CD14-positive monocyte (primary cell): ENCODE data around the gene C12orf75. TPM values are rescaled to one million over a fixed set of nuclear protein-coding genes. Genes with fewer than 3 reads are reported as not detected.
A peak's percentile ranks its signal among the peaks of the same experiment; 100 is the strongest.

Experiments used
- DNase-seq, 3 donors: peaks; one replicate each; pipeline ENCODE4 v3.0.0-alpha.2; 2011 to 2022
- H2AFZ ChIP-seq: 2 replicates; pipeline ENCODE4 v1.6.0; 2012; ENCODE audit warnings: mild to moderate bottlenecking, low read depth, low read length, inconsistent platforms; ENCODE audit not compliant: insufficient read depth, poor library complexity, severe bottlenecking
- H3K27ac ChIP-seq, 2 donors: 1 replicate in 1 of 2; 2 replicates in 1 of 2; pipeline ENCODE4 v1.5.1; 2012 to 2013; ENCODE audit warnings: low read length in 2 of 2, control low read depth in 1 of 2, inconsistent platforms in 1 of 2, low read depth in 1 of 2, mild to moderate bottlenecking in 1 of 2
- H3K27me3 ChIP-seq, 2 donors: one replicate each; pipeline versions ENCODE4 v1.6.0 to v1.6.1; 2011 to 2013; ENCODE audit warnings: low read length in 2 of 2; ENCODE audit not compliant: control insufficient read depth in 2 of 2, insufficient read depth in 2 of 2
- H3K36me3 ChIP-seq, 2 donors: replicated peaks in 1 of 2; 1 replicate in 1 of 2; 2 replicates in 1 of 2; pipeline versions ENCODE4 v1.5.1 to v1.6.1; 2012 to 2013; ENCODE audit warnings: low read length in 2 of 2, control low read depth in 1 of 2, inconsistent platforms in 1 of 2, mild to moderate bottlenecking in 1 of 2; ENCODE audit not compliant: insufficient read depth in 2 of 2, control insufficient read depth in 1 of 2
- H3K4me1 ChIP-seq, 2 donors: 1 replicate in 1 of 2; 2 replicates in 1 of 2; pipeline versions ENCODE4 v1.5.1 to v1.6.1; 2012 to 2013; ENCODE audit warnings: low read length in 2 of 2, control low read depth in 1 of 2, inconsistent platforms in 1 of 2, mild to moderate bottlenecking in 1 of 2, moderate library complexity in 1 of 2; ENCODE audit not compliant: insufficient read depth in 2 of 2, control insufficient read depth in 1 of 2
- H3K4me2 ChIP-seq: replicated peaks from 2 replicates; pipeline ENCODE3; 2012; ENCODE audit warnings: low read length, moderate library complexity, mild to moderate bottlenecking; ENCODE audit not compliant: poor library complexity, severe bottlenecking; ENCODE audit errors: extremely low read depth
- H3K4me3 ChIP-seq, 3 experiments: fragments of 200-600 bp in 1 of 3; sonication (generic) in 1 of 3; replicated peaks in 1 of 3; 1 replicate in 2 of 3; 2 replicates in 1 of 3; pipeline ENCODE4 v1.5.1; 2011 to 2013; ENCODE audit warnings: low read length in 3 of 3, mild to moderate bottlenecking in 3 of 3, control low read depth in 2 of 3, low read depth in 2 of 3, inconsistent platforms in 1 of 3, moderate library complexity in 1 of 3
- H3K79me2 ChIP-seq: 2 replicates; pipeline ENCODE4 v1.6.0; 2012; ENCODE audit warnings: mild to moderate bottlenecking, control low read depth, inconsistent platforms, low read length, moderate library complexity; ENCODE audit not compliant: insufficient read depth
- H3K9ac ChIP-seq: 2 replicates; pipeline ENCODE4 v1.6.0; 2017; ENCODE audit warnings: low read length, mild to moderate bottlenecking; ENCODE audit not compliant: insufficient read depth, poor library complexity, severe bottlenecking
- H3K9me3 ChIP-seq, 2 donors: replicated peaks in 1 of 2; 1 replicate in 1 of 2; 2 replicates in 1 of 2; pipeline versions ENCODE4 v1.5.1 to v1.6.1; 2012 to 2013; ENCODE audit warnings: low read length in 2 of 2, control low read depth in 1 of 2; ENCODE audit not compliant: control insufficient read depth in 1 of 2, insufficient read depth in 1 of 2
- H4K20me1 ChIP-seq: 2 replicates; pipeline ENCODE4 v1.6.0; 2012; ENCODE audit warnings: mild to moderate bottlenecking, low read length, control low read depth, moderate library complexity; ENCODE audit not compliant: insufficient read depth
- H3K27ac Mint-ChIP-seq, 7 donors: one replicate each; pipeline ENCODE4 v1.8.0; 2020; ENCODE audit warnings: mild to moderate bottlenecking in 7 of 7, mixed read lengths in 7 of 7, moderate library complexity in 6 of 7, inconsistent platforms in 2 of 7
- H3K27me3 Mint-ChIP-seq, 3 donors: one replicate each; pipeline ENCODE4 v1.8.0; 2021 to 2022; ENCODE audit warnings: low read depth in 3 of 3, mild to moderate bottlenecking in 3 of 3, mixed read lengths in 3 of 3, moderate library complexity in 3 of 3, inconsistent platforms in 1 of 3
- H3K36me3 Mint-ChIP-seq, 2 donors: one replicate each; pipeline ENCODE4 v1.8.0; 2020; ENCODE audit warnings: mixed read lengths in 2 of 2, inconsistent platforms in 1 of 2, mild to moderate bottlenecking in 1 of 2
- H3K4me1 Mint-ChIP-seq: one replicate; pipeline ENCODE4 v1.8.0; 2020; ENCODE audit warnings: mild to moderate bottlenecking, mixed read lengths
- H3K4me3 Mint-ChIP-seq, 2 donors: one replicate each; pipeline ENCODE4 v1.8.0; 2020; ENCODE audit warnings: mild to moderate bottlenecking in 2 of 2, mixed read lengths in 2 of 2, moderate library complexity in 1 of 2
- H3K9me3 Mint-ChIP-seq, 7 donors: one replicate each; pipeline ENCODE4 v1.8.0; 2020 to 2022; ENCODE audit warnings: mixed read lengths in 7 of 7, mild to moderate bottlenecking in 6 of 7, moderate library complexity in 6 of 7, inconsistent platforms in 2 of 7
- CTCF ChIP-seq: fragments of 200-600 bp; IDR thresholded peaks from one replicate; pipeline ENCODE4 v1.8.0; 2022; ENCODE audit warnings: antibody characterized with exemption, mild to moderate bottlenecking
- WGBS: methylation state at CpG from one replicate; pipeline ENCODE4 v1.1.5; 2013; ENCODE audit warnings: missing lambda C conversion rate; ENCODE audit not compliant: insufficient coverage; 5-methylcytosine and 5-hydroxymethylcytosine counted together
- intact Hi-C, 2 donors: fragments of 100-400 bp; cut with micrococcal nuclease; formaldehyde crosslinking; loops; one replicate each; pipeline versions ENCODE4 v1.15.0 to v1.15.1; 2023
- polyA plus RNA-seq, 3 donors: library from polyadenylated mRNA; depleted of rRNA in 1 of 3; unstranded in 2 of 3; stranded (reverse) in 1 of 3; fragments of 300-500 nt in 2 of 3; fragments of >200 nt in 1 of 3; fragmentation: Illumina TruSeq in 2 of 3; gene quantifications; 1 replicate in 2 of 3; 2 replicates in 1 of 3; pipeline ENCODE4 v1.2.3, GENCODE V29; 2012 to 2021

Gene C12orf75
- polyA plus RNA-seq, 3 donors, result 0.45 to 0.73 (median 0.73) TPM

DNA sequence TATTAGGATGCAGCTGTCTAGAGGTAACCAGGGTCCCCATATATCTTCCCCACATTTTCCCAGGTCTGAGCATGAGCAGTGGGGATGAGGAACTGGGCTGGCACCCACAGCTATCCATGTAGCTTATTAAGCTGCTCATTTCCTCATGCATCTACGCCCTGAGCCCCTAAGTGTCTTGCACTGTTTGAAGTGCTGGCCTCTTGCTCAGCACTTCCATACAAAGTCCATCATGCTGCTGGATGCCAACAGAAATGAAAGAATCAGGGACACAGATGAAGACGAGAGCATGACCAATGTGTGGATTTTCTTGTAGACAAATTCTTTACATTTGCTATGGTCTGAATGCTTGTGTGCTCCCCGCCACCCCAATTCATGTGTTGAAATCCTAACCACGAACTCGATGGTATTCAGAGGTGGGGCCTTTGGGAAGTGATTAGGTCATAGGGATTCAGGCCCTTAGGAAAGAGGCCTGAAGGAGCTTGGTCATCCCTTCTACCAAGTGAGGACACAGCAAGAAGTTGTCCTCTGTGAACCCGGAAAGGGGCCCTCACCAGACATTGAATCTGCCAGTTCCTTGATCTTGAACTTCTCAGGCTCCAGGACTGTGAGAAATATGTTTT lies 54.5 kb downstream of the C12orf75 start:
- no peaks in the 10 kb centered on the region for H3K9me3 ChIP-seq
- peaks cover 2 to 5% of the 10 kb centered on the region in 2 donors for H3K4me1 ChIP-seq
- Mint-ChIP-seq H3K9me3 (peaks cover 0 to 2% (median 0%) of the 10 kb centered on the region in 7 donors), H3K27ac (peak overlapping the region in 1 of 7 donors; percentile 27), H3K4me1 (peaks cover 6% of the 10 kb centered on the region), H3K27me3 (peaks cover 0 to 1% (median 0%) of the 10 kb centered on the region in 3 donors), H3K4me3 (no peak overlapping the region), H3K36me3 (no peaks in the 10 kb centered on the region)
- no peaks in the 10 kb centered on the region for H4K20me1 ChIP-seq
- no peak overlapping the region for H3K4me2 ChIP-seq
- H3K4me3 ChIP-seq, result no peak overlapping the region
- DNase-seq, result no peak
- H3K79me2 ChIP-seq, result no peaks in the 10 kb centered on the region
- H3K27me3 ChIP-seq, result no peaks in the 10 kb centered on the region
- no peaks in the 10 kb centered on the region for H3K36me3 ChIP-seq
- WGBS, result 39% methylated on average over 3 of the region's 6 CpGs
- no peak for TF ChIP-seq CTCF
- H2AFZ ChIP-seq, result peak overlapping the region; percentile 10
- H3K9ac ChIP-seq, result no peak overlapping the region
- intact Hi-C loops, result no loop called here
- H3K27ac ChIP-seq, result no peak overlapping the region

GRCh38 chr12:105386431-105386830 lies 55.9 kb downstream of the C12orf75 start:
- Histone ChIP-seq H3K79me2 (no peaks in the 10 kb centered on the region), H4K20me1 (no peaks in the 10 kb centered on the region)
- H3K27ac Mint-ChIP-seq, result no peak overlapping the region

More at GRCh38 chr12:105386431-105386830, 55.9 kb downstream of the C12orf75 start:
- Histone ChIP-seq H3K36me3 (no peaks in the 10 kb centered on the region), H3K27ac (no peak overlapping the region), H3K4me1 (peaks cover 2 to 5% of the 10 kb centered on the region in 2 donors), H3K9me3 (no peaks in the 10 kb centered on the region), H2AFZ (no peak overlapping the region), H3K4me2 (no peak overlapping the region), H3K4me3 (no peak overlapping the region), H3K9ac (no peak overlapping the region), H3K27me3 (no peaks in the 10 kb centered on the region)
- peaks cover 0 to 3% (median 1%) of the 10 kb centered on the region in 3 donors for H3K27me3 Mint-ChIP-seq
- peaks cover 6% of the 10 kb centered on the region for H3K4me1 Mint-ChIP-seq
- no peak for DNase-seq
- H3K36me3 Mint-ChIP-seq, result no peaks in the 10 kb centered on the region
- intact Hi-C loops, result no loop called here
- no peak for TF ChIP-seq CTCF
- 100% methylated on average over 3 of the region's 3 CpGs for WGBS
- H3K9me3 Mint-ChIP-seq, result peaks cover 0 to 2% (median 0%) of the 10 kb centered on the region in 7 donors
- no peak overlapping the region for H3K4me3 Mint-ChIP-seq
